ENCODE results near the gene CLIC5.

CLIC5 gene

DNA sequence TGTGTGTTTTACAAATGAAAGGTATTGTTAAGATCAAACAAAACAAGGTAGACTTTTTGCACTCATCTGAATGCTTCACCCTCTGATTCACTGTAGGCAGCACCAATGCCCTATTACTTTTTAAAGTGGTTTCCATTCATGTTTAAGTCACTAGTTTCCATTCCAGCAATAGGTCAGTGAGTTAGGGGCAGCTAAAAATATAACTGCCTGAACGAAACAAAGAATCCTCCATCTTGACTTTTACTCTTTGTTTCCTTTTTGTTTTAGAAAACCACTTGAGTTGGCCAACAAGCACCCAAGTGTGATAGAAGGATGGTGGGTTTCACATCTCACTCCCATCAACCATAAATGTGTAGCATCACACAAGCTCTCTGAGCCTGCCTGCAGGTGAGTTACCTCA is 25.5 kb downstream of the CLIC5 start:
- no peak for DNase-seq

- DNase-seq, result no peak
These were observed 27.0 kb downstream of the CLIC5 start for GRCh38 chr6:45988635-45989034.

GRCh38 chr6:45987856-45988255 is 27.8 kb downstream of the CLIC5 start:
- no peak for DNase-seq

- no peak for DNase-seq
These were observed 28.9 kb downstream of the CLIC5 start for GRCh38 chr6:45986746-45987274.

GRCh38 chr6:45984788-45985425 is 30.8 kb downstream of the CLIC5 start:
- DNase-seq, result no peak

- DNase-seq, result no peak
These were observed 31.3 kb downstream of the CLIC5 start for GRCh38 chr6:45984347-45984746.

DNA sequence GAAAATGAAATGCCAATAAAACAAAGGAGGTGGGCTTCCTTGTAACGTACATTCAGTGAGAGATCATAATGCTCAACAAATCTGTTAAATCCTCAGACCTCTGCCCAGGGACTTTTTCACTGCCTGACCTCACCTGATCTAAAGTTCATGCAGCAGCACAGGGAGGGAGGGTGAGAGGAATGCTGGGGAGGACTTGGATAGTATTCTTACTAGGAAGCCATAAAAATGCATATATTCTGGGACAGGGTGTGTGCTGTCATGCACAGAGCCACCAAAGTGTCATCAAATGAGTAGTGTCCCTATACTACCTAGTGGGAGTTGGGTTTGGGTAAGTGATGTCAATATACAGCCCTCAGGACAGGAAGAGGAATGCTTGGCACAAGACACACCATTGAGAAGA is 32.6 kb downstream of the CLIC5 start:
- DNase-seq, result no peak

DNA sequence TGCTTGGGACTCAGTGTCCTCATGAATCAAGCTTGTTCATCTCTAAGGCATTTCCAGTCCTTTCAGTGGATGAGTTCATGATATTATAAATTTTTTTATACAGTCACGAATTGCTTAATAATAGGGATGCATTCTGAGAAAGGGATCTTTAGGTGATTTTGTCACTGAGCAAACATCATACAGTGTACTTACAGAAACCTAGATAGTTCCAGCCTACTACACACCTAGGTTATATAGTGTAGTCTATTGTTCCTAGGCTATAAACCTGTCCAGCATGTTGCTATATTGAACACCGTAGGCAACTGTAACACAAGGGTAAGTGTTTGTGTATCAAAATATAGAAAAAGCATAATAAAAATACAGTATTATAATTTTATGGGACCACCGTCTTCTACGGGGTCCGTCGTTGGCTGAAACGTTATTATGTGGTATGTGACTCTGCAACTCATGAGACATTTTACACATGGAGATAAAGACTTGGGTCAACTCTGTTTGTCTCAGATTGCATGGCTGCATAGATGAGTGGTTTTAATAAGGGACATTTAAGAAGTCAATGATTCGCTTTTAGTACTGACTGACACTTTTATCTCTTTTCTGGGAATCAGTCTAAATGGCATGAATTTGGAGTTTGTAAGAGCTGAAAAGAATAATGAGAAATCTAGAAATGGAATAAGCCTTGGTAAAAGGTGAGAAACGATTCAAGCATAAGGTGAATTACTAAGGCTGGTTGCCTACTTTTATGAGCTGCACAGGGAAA is 33.2 kb downstream of the CLIC5 start:
- no peak for DNase-seq

- no peak for DNase-seq
These were observed 34.6 kb downstream of the CLIC5 start for GRCh38 chr6:45981046-45981445.

GRCh38 chr6:45979311-45979710 is 36.3 kb downstream of the CLIC5 start:
- DNase-seq, result no peak

DNA sequence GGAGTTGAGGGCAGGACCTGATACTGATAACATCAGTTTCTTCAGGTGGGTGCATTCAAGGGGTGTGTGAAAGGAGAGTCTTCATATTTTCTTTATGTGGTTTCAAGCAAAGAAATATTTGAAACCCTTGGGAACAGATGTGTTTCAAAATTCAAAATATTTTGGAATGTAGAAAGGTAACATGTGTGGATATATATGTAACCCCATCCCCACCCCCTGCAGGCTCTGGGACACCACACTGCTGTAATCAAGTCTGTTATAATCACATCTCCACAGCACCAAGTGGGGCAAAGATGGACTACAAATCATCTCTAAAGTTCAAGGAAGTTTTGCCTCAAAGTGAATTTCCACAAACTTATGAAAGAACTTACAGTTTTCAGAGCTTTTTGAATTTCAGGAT is 41.1 kb downstream of the CLIC5 start:
- no peak for DNase-seq

DNA sequence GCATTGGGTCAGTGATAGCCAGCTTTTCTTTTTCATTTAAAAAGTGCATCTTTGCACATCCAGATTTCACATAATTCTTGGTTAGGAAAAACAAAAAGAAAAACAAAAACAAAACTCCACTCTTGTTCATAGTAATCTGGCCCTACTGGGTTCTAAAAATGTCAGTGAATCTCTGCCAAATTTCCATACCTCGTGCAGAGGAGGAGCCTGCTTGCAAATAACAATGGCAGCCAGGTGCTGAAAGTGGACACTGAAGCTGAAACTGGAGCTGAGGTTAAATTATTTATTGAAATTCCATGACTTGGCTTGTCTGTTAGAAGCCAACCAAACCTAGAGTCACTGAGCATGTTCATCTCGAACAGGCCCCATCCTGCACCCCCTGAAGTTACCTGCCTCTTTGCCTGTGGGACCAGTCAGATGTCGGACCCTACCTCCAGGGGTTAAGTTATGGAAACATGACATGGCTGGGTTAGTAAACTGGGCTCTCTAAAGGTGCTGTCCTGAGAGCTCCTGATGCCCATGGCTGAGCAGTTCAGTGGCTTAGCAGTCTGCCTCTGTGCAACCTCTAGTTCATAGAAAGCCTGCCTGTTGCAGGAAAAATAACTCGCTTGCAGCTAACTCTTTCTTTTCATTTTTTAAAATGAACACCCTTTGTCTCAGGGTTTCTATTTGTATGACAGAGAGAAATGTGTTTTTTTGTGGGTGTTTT is 42.7 kb downstream of the CLIC5 start:
- no peak for DNase-seq

GRCh38 chr6:45971287-45971686 is 44.4 kb downstream of the CLIC5 start:
- no peak for DNase-seq

DNA sequence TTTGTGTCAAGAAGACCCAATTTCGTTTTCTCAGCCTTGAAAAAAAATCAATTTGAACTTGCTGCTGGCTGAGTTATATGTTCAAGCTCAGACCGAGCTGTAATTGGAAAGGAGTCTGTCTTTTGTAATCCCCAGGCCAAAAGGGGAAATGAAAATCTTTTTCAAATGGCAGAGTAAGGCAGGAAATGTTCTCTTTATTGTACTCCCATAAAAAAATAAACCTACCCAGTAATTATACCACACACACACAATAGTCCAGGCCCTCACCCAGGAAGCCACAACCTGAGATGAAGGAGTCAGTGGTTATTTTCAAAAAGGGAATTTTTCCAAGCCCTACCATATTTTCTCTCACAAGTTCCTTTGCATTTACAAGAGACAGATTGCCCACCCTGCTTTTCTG is 45.3 kb downstream of the CLIC5 start:
- DNase-seq, result no peak

DNA sequence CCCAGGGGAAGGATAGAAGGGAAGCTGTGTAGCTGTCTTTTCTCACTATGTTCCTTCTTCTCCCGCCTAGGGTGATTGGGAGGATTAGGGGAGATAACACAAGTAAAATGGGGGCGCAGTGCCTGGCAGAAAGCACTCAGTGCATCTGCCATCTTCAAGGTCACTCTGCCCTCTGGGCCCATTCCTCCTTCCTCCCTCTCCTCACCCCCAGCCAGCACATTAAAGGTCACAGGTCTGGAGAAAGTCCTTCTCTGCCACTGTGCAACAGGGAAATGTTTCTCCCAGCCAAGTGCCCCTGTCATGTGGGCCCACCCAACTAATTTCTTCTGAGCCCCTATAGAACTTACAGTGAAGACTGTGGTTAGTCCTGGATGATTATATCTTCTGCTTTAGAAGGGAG is 45.8 kb downstream of the CLIC5 start:
- no peak for DNase-seq

DNA sequence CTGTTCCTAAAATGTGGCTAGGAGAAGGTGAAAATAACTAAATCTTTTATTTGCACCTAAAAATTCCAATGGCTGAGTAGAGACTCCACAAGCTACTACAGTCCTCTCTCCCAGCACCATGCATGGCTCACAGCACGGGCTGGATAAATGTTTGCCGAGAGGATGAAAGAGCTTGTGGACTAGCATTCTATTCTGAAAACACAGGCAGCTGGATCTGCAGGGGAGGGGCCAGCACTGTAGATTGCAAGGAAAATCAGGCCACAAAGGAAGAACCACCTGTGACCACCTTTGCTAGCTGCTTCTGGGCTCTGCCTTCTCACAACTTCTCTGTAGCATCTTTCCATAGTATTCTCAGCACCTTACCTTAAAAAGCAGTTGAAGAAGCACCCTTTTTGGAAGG is 46.6 kb downstream of the CLIC5 start:
- no peak for DNase-seq

DNA sequence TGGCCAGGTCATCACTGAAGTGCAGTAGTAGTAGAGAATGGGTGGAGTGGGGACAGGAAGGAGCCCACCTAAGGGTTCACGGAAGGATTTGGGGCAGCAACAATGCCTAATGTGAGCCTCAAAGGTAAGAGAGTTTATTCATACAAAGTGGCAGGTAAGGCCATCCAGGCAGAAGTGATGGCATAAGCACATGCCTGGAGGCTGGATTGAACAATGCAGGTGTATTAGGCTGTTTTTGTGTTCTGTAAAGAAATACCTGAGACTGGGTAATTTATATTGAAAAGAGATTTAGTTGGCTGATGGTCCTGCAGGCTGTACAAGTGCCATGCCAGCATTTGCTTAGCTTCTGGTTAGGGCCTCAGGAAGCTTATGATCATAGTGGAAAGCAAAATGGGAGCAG is 48.3 kb downstream of the CLIC5 start:
- DNase-seq, result no peak

GRCh38 chr6:45966797-45967196 is 48.9 kb downstream of the CLIC5 start:
- DNase-seq, result no peak

GRCh38 chr6:45966340-45966739 is 49.3 kb downstream of the CLIC5 start:
- DNase-seq, result peak; percentile 36

- DNase-seq, result peak; percentile 89
These were observed 49.9 kb downstream of the CLIC5 start for GRCh38 chr6:45965792-45966191.

GRCh38 chr6:45965007-45965406 is 50.7 kb downstream of the CLIC5 start:
- peak; percentile 14 for DNase-seq

- DNase-seq, result no peak
These were observed 51.4 kb downstream of the CLIC5 start for GRCh38 chr6:45964300-45964699.

DNA sequence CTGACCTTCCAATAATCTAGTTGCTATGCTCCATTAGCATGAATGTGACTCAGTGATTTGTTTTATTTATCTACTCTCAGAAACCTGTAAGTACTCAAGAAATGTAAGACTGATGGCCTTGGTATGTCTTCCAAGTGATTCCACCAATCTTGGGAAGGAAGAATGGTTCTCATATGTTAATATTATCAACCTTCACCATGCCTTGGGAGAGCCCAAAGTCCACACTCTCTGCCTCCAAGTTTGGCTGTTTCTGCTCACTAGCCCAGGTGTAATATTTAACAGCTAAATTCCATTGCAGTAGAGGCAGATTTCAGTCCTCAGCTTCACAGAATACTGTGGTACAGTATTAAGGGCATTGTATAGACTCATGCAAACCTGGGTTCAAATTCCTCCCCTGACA is 51.8 kb downstream of the CLIC5 start:
- no peak for DNase-seq

DNA sequence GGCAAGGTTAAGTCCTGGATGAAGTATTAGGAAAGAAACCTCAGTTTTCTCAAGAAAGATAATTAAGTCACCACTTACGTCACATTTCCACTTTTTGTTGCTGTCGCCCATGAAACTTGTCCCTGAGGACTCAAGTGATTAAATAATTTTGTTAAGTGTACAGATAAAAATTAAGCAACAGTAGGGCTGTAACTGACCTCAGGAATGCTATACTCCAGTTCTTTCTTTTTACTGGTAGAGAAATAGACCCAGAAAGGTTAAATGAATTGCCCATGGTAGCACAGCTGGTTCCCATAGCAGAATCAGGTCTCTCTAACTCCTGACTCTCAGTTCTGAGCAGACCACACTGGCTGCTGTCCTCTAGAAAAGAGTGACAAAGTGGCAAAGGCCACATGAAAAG is 54.5 kb downstream of the CLIC5 start:
- DNase-seq, result peak; percentile 21

Data from NCI-H226 (cell line).